H9 (cell line): Measurements from ENCODE around the gene CAMK2B. TPM values are rescaled to one million over a fixed set of nuclear protein-coding genes. Genes with fewer than 3 reads are reported as not detected.

Experiments used
- DNase-seq: peaks from one replicate; pipeline ENCODE4 v3.0.0-alpha.2; 2017
- H2AFZ ChIP-seq: one replicate; pipeline ENCODE4 v1.6.1; 2013; ENCODE audit warnings: mild to moderate bottlenecking, low read length, control low read depth, moderate library complexity
- H2AK5ac ChIP-seq: 2 replicates; pipeline ENCODE4 v1.6.1; 2013; ENCODE audit warnings: low read length, control low read depth, mixed read lengths; ENCODE audit not compliant: insufficient read length
- H2BK120ac ChIP-seq: one replicate; pipeline ENCODE4 v1.6.1; 2013; ENCODE audit warnings: low read depth, mild to moderate bottlenecking, low read length, control low read depth, inconsistent platforms; ENCODE audit not compliant: poor library complexity, severe bottlenecking
- H2BK12ac ChIP-seq: 2 replicates; pipeline ENCODE4 v1.6.1; 2013; ENCODE audit warnings: low read length, control low read depth, mixed read lengths, low read depth; ENCODE audit not compliant: insufficient read length
- H2BK15ac ChIP-seq: 2 replicates; pipeline ENCODE4 v1.6.1; 2013; ENCODE audit warnings: low read depth, low read length, control low read depth
- H2BK20ac ChIP-seq: one replicate; pipeline ENCODE4 v1.6.1; 2013; ENCODE audit warnings: low read depth, mild to moderate bottlenecking, low read length, control low read depth, inconsistent platforms; ENCODE audit not compliant: poor library complexity, severe bottlenecking
- H2BK5ac ChIP-seq: 2 replicates; pipeline ENCODE4 v1.6.1; 2013; ENCODE audit warnings: low read length, control low read depth, mixed read lengths; ENCODE audit not compliant: insufficient read length
- H3K14ac ChIP-seq: 2 replicates; pipeline ENCODE4 v1.6.1; 2013; ENCODE audit warnings: low read length, control low read depth; ENCODE audit not compliant: insufficient read depth
- H3K18ac ChIP-seq: 2 replicates; pipeline ENCODE4 v1.6.1; 2013; ENCODE audit warnings: low read depth, mild to moderate bottlenecking, mixed read lengths, low read length, control low read depth; ENCODE audit not compliant: insufficient read length
- H3K23ac ChIP-seq: 2 replicates; pipeline ENCODE4 v1.6.1; 2013; ENCODE audit warnings: low read length, control low read depth, mixed read lengths, low read depth; ENCODE audit not compliant: insufficient read length
- H3K23me2 ChIP-seq: 2 replicates; pipeline ENCODE4 v1.6.1; 2013; ENCODE audit warnings: low read depth, mild to moderate bottlenecking, mixed read lengths, low read length, control low read depth; ENCODE audit not compliant: insufficient read length, poor library complexity, severe bottlenecking
- H3K27ac ChIP-seq: 2 replicates; pipeline ENCODE4 v1.5.1; 2013; ENCODE audit warnings: low read length, control low read depth, mixed read lengths, low read depth; ENCODE audit not compliant: insufficient read length
- H3K27me3 ChIP-seq: 2 replicates; pipeline ENCODE4 v1.6.1; 2013; ENCODE audit warnings: low read length, control low read depth, inconsistent platforms; ENCODE audit not compliant: insufficient read depth
- H3K4ac ChIP-seq: 2 replicates; pipeline ENCODE4 v1.6.1; 2013; ENCODE audit warnings: low read depth, mild to moderate bottlenecking, control low read depth, inconsistent platforms, low read length, moderate library complexity
- H3K4me1 ChIP-seq: 2 replicates; pipeline ENCODE4 v1.6.1; 2013; ENCODE audit warnings: low read length, control low read depth, inconsistent platforms; ENCODE audit not compliant: insufficient read depth
- H3K4me2 ChIP-seq: 2 replicates; pipeline ENCODE4 v1.6.1; 2013; ENCODE audit warnings: low read length, control low read depth, mixed read lengths; ENCODE audit not compliant: insufficient read length, insufficient read depth
- H3K56ac ChIP-seq: 2 replicates; pipeline ENCODE4 v1.6.1; 2013; ENCODE audit warnings: low read depth, mild to moderate bottlenecking, mixed read lengths, low read length, control low read depth; ENCODE audit not compliant: insufficient read length
- H3K79me1 ChIP-seq: 2 replicates; pipeline ENCODE4 v1.6.1; 2013; ENCODE audit warnings: low read depth, mild to moderate bottlenecking, moderate library complexity, low read length, control low read depth, inconsistent platforms; ENCODE audit not compliant: insufficient read depth, poor library complexity, severe bottlenecking
- H3K79me2 ChIP-seq: 2 replicates; pipeline ENCODE4 v1.6.1; 2013; ENCODE audit warnings: low read length, control low read depth, inconsistent platforms; ENCODE audit not compliant: insufficient read depth
- H3K9ac ChIP-seq: 2 replicates; pipeline ENCODE4 v1.6.1; 2013; ENCODE audit warnings: low read length, control low read depth, mixed read lengths; ENCODE audit not compliant: insufficient read length; ENCODE audit errors: extremely low read depth
- H3K9me3 ChIP-seq: one replicate; pipeline ENCODE4 v1.6.1; 2013; ENCODE audit warnings: low read depth, low read length, inconsistent platforms; ENCODE audit not compliant: control insufficient read depth
- H3T11ph ChIP-seq: one replicate; pipeline ENCODE4 v1.6.1; 2013; ENCODE audit warnings: mild to moderate bottlenecking, low read length, control low read depth, inconsistent platforms
- H4K20me1 ChIP-seq: one replicate; pipeline ENCODE4 v1.6.1; 2013; ENCODE audit not compliant: control insufficient read depth, insufficient read length, insufficient read depth
- H4K5ac ChIP-seq: 2 replicates; pipeline ENCODE4 v1.6.1; 2013; ENCODE audit warnings: low read depth, mild to moderate bottlenecking, mixed read lengths, low read length, control low read depth; ENCODE audit not compliant: insufficient read length
- H4K8ac ChIP-seq: replicated peaks from 2 replicates; pipeline ENCODE4 v1.6.1; 2013; ENCODE audit warnings: low read length, control low read depth, mixed read lengths, low read depth; ENCODE audit not compliant: insufficient read length
- H4K91ac ChIP-seq: 2 replicates; pipeline ENCODE4 v1.6.1; 2013; ENCODE audit warnings: low read depth, mild to moderate bottlenecking, moderate library complexity, mixed read lengths, low read length, control low read depth; ENCODE audit not compliant: insufficient read length
- H3K27ac Mint-ChIP-seq, 3 experiments: 2 replicates in 2 of 3; 3 replicates in 1 of 3; pipeline ENCODE4 v1.8.0; 2020 to 2021; ENCODE audit warnings: mixed read lengths in 3 of 3, mild to moderate bottlenecking in 1 of 3, moderate library complexity in 1 of 3
- H3K27me3 Mint-ChIP-seq: 2 replicates; pipeline ENCODE4 v1.8.0; 2021; ENCODE audit warnings: low read depth, mild to moderate bottlenecking, moderate library complexity, mixed read lengths
- H3K36me3 Mint-ChIP-seq, 3 experiments: 2 replicates in 2 of 3; 3 replicates in 1 of 3; pipeline ENCODE4 v1.8.0; 2020 to 2021; ENCODE audit warnings: low read depth in 3 of 3, mixed read lengths in 3 of 3; ENCODE audit not compliant: insufficient read depth in 1 of 3
- H3K4me1 Mint-ChIP-seq, 2 experiments: 2 replicates each; pipeline ENCODE4 v1.8.0; 2020; ENCODE audit warnings: mixed read lengths in 2 of 2
- H3K4me3 Mint-ChIP-seq, 2 experiments: 2 replicates in 1 of 2; 3 replicates in 1 of 2; pipeline ENCODE4 v1.8.0; 2020 to 2021; ENCODE audit warnings: mild to moderate bottlenecking in 2 of 2, mixed read lengths in 2 of 2, moderate library complexity in 1 of 2
- H3K9me3 Mint-ChIP-seq, 2 experiments: 2 replicates in 1 of 2; 3 replicates in 1 of 2; pipeline ENCODE4 v1.8.0; 2020; ENCODE audit warnings: mild to moderate bottlenecking in 2 of 2, mixed read lengths in 2 of 2, moderate library complexity in 1 of 2
- CTCF ChIP-seq: fragments of 200-600 bp; sonication (generic); conservative IDR thresholded peaks from 3 replicates; pipeline ENCODE4 v1.8.0; 2021; ENCODE audit warnings: antibody characterized with exemption, mild to moderate bottlenecking
- WGBS: extraction: QIAGEN DNeasy Blood & Tissue Kit; methylation state at CpG from one replicate; pipeline ENCODE4 v1.1.7; 2013; ENCODE audit warnings: missing lambda C conversion rate, low lambda C conversion rate, mixed read lengths; ENCODE audit not compliant: insufficient read length; ENCODE audit errors: extremely low coverage; 5-methylcytosine and 5-hydroxymethylcytosine counted together
- total RNA-seq: library from RNA; stranded (reverse); gene quantifications from 2 replicates; pipeline ENCODE4 v1.2.1, GENCODE V29; 2021

The CAMK2B gene
- total RNA-seq, 1 experiment from 2014 or later: 0.17 TPM

DNA sequence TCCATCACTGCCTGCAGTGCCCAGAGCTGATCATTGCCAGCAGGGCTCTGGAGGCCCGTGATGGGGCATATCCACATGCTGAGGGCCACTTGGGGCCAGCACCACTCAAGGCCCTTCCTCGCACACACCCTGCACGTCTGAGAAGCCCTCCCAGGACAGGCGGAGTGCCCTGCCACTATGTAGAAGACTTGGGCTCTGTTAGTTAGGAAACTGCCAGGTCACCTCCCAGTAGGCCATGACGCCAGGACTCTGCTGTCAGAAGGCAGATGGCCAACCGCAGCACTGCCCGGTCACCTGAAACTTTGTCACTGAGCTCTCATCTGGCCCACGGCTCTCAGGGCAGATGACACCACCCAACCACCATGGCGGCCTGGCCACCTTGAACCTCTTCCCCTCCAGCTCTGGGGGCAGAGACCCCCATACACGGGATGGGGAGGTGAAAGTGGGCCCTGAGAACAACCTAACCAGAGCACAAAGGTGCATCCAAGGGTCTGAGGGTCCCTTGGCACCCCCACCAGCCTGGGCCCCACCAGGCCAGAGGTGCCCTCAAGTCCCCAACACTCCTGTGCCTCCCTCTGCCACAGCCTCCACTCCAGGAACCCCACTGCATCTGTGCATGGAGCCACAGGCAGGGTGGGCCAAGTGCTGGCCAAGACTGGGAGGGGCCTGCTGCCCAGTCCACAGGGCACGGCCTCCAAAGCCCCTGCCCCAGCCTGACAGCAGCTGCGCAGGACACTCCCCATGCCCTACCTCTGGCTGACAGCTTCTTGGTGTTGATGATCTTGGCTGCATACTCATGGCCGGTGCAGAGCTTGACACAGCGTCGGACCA is 41.8 kb downstream of the CAMK2B start:
- Histone ChIP-seq H4K20me1 (no peaks in the 10 kb centered on the region), H2BK12ac (no peak overlapping the region), H3K14ac (no peak overlapping the region), H3K27me3 (no peaks in the 10 kb centered on the region), H3K18ac (no peak overlapping the region), H3K23ac (no peak overlapping the region), H3K9ac (no peak overlapping the region), H2BK15ac (no peak overlapping the region), H3K4me2 (no peak overlapping the region), H3K4ac (no peak overlapping the region), H4K8ac (no peak overlapping the region), H3K9me3 (no peaks in the 10 kb centered on the region), H3K79me1 (no peaks in the 10 kb centered on the region), H4K5ac (no peak overlapping the region), H3K4me1 (no peaks in the 10 kb centered on the region), H3T11ph (no peak overlapping the region), H3K23me2 (no peaks in the 10 kb centered on the region), H3K56ac (no peak overlapping the region), H2BK120ac (no peak overlapping the region), H3K27ac (no peak overlapping the region), H2AK5ac (no peak overlapping the region), H2BK20ac (no peak overlapping the region), H4K91ac (no peak overlapping the region), H2BK5ac (no peak overlapping the region), H2AFZ (no peak overlapping the region), H3K79me2 (no peaks in the 10 kb centered on the region)
- Mint-ChIP-seq H3K4me3 (no peak overlapping the region), H3K27ac (no peak overlapping the region; a peak in 1 of 7 replicates), H3K36me3 (no peaks in the 10 kb centered on the region), H3K4me1 (no peaks in the 10 kb centered on the region), H3K27me3 (peaks cover 15% of the 10 kb centered on the region), H3K9me3 (no peaks in the 10 kb centered on the region)
- peak; percentile 14 for DNase-seq
- no peak for TF ChIP-seq CTCF
- WGBS: no CpG with 5 or more reads among the region's 15 CpGs
